ENCODE data around the gene PUSL1.

GRCh38 chr1:1328254-1328653 is 19.9 kb downstream of the PUSL1 start:
- TF ChIP-seq CTCF (IDR thresholded peaks at IDR 0.05) (no peak), POLR2A (IDR thresholded peaks at IDR 0.05) (no peak)
